Measurements from ENCODE around the gene LRRC25. TPM values are rescaled to one million over a fixed set of nuclear protein-coding genes. Genes with fewer than 3 reads are reported as not detected.

LRRC25 gene
- total and polyA plus RNA-seq, 2 experiments from 2014 or later: 0.36 TPM; not detected in 1

DNA sequence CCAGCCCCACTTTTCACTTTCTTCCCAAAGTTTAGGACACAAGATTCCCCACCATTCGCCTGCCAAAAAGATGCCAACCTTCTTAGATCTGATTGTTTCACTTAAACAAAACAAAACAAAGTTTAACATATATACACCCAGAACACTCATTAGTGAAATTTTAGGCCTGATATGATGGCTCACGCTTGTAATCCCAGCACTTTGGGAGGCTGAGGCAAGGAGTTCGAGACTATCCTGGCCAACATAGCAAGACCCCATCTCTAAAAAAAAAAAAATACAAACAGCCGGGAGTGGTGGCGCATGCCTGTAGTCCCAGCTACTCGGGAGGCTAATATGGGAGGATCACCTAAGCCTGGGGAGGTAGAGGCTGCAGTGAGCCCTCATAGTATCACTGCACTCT, 52.1 kb downstream of the LRRC25 start:
- peaks cover 19% of the 10 kb centered on the region for H3K79me2 ChIP-seq
- H3K9me2 ChIP-seq (replicated peaks; ENCODE audit: insufficient read depth): no peaks in the 10 kb centered on the region
- no peak for TF ChIP-seq EZH2 (IDR thresholded peaks at IDR 0.05; ENCODE audit: borderline replicate concordance)
- TF ChIP-seq, protein P1, sequence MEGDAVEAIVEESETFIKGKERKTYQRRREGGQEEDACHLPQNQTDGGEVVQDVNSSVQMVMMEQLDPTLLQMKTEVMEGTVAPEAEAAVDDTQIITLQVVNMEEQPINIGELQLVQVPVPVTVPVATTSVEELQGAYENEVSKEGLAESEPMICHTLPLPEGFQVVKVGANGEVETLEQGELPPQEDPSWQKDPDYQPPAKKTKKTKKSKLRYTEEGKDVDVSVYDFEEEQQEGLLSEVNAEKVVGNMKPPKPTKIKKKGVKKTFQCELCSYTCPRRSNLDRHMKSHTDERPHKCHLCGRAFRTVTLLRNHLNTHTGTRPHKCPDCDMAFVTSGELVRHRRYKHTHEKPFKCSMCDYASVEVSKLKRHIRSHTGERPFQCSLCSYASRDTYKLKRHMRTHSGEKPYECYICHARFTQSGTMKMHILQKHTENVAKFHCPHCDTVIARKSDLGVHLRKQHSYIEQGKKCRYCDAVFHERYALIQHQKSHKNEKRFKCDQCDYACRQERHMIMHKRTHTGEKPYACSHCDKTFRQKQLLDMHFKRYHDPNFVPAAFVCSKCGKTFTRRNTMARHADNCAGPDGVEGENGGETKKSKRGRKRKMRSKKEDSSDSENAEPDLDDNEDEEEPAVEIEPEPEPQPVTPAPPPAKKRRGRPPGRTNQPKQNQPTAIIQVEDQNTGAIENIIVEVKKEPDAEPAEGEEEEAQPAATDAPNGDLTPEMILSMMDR (IDR thresholded peaks at IDR 0.05; ENCODE audit: poor library complexity): no peak
- TF ChIP-seq EZH2phosphoT487 (IDR thresholded peaks at IDR 0.05; ENCODE audit: low read depth, severe bottlenecking, unreplicated experiment): no peak
- no peaks in the 10 kb centered on the region for H3K27me3 ChIP-seq
- no peak overlapping the region for H3K27ac ChIP-seq
- peaks cover 3% of the 10 kb centered on the region for H4K20me1 ChIP-seq (ENCODE audit: insufficient read depth, poor library complexity, severe bottlenecking)
- H3K9me3 ChIP-seq (ENCODE audit: low read depth): no peaks in the 10 kb centered on the region
- 94% methylated on average over 6 of the region's 6 CpGs for WGBS (ENCODE audit: low lambda C conversion rate, missing lambda C conversion rate)
- H3K4me1 ChIP-seq (ENCODE audit: insufficient read depth): no peaks in the 10 kb centered on the region
- H3K4me3 ChIP-seq: no peak overlapping the region
- no peak overlapping the region for H2AFZ ChIP-seq
- H3K4me2 ChIP-seq: no peak overlapping the region
- no peak for DNase-seq (ENCODE audit: low spot score)
- H3K36me3 ChIP-seq (replicated peaks; ENCODE audit: insufficient read depth, low read depth): no peaks in the 10 kb centered on the region

DNA sequence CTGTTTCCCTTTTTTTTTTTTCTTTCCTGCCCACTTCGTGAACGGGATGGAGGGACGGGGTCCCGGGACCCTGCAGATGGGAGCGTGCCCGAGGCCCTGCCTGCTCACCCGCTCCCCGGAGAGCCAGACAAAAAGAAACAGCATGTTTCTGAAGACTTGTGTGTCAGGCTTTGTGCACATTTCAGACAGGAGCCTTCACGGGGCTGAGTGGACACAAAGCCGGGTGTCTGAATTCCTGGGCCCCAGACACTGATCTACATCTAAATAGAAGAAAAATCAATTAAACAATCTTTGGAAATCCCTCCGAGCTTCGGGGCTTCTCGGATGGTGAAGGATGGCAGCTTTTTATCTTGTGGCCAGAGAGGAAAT, 52.9 kb downstream of the LRRC25 start:
- Histone ChIP-seq H2AFZ (no peak overlapping the region), H3K36me3 (replicated peaks; ENCODE audit: insufficient read depth, low read depth) (no peaks in the 10 kb centered on the region), H3K4me1 (ENCODE audit: insufficient read depth) (peaks cover 5% of the 10 kb centered on the region), H3K27ac (no peak overlapping the region), H3K79me2 (peaks cover 19% of the 10 kb centered on the region), H3K9me3 (ENCODE audit: low read depth) (no peaks in the 10 kb centered on the region), H4K20me1 (ENCODE audit: insufficient read depth, poor library complexity, severe bottlenecking) (peaks cover 3% of the 10 kb centered on the region), H3K4me3 (no peak overlapping the region), H3K9me2 (replicated peaks; ENCODE audit: insufficient read depth) (no peaks in the 10 kb centered on the region), H3K4me2 (no peak overlapping the region), H3K27me3 (no peaks in the 10 kb centered on the region)
- TF ChIP-seq, protein P1 (IDR thresholded peaks at IDR 0.05; ENCODE audit: poor library complexity): no peak
- TF ChIP-seq EZH2phosphoT487 (IDR thresholded peaks at IDR 0.05; ENCODE audit: low read depth, severe bottlenecking, unreplicated experiment) (no peak), EZH2 (IDR thresholded peaks at IDR 0.05; ENCODE audit: borderline replicate concordance) (no peak)
- 68% methylated on average over 13 of the region's 13 CpGs for WGBS (ENCODE audit: low lambda C conversion rate, missing lambda C conversion rate)
- no peak for DNase-seq (ENCODE audit: low spot score)

DNA sequence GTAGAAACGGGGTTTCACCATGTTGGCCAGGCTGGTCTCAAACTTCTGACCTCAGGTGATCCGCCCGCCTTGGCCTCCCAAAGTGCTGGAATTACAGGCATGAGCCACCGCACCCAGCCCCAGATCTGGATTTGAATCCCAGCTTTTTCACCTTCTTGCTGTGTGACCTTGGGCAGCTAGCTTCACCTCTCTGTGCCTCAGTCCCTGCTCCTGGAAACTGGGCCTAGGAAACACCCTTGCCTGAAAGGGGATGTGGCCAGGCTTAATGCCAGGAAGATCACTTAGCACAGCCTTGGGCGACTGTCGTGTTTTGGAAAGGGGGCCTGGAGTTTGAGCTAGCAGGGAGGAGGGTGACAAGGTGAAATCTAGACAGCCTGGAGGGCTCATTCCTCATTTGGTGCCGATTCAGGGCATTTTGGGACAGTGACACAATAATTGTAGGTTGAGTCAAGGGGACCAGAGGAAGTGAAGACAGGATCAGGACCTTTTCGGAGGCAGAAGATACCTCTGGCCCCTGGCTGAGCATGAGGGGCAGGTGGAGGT, 55.3 kb downstream of the LRRC25 start:
- Histone ChIP-seq H3K4me3 (no peak overlapping the region), H3K36me3 (replicated peaks; ENCODE audit: insufficient read depth, low read depth) (no peaks in the 10 kb centered on the region)

More for the DNA sequence above, 55.3 kb downstream of the LRRC25 start:
- peak overlapping the region; percentile 93 for H3K4me2 ChIP-seq
- peaks cover 5% of the 10 kb centered on the region for H3K4me1 ChIP-seq (ENCODE audit: insufficient read depth)
- no peaks in the 10 kb centered on the region for H3K9me2 ChIP-seq (replicated peaks; ENCODE audit: insufficient read depth)
- H3K79me2 ChIP-seq: peaks cover 19% of the 10 kb centered on the region
- no peak overlapping the region for H3K27ac ChIP-seq
- TF ChIP-seq EZH2 (IDR thresholded peaks at IDR 0.05; ENCODE audit: borderline replicate concordance) (no peak), EZH2phosphoT487 (IDR thresholded peaks at IDR 0.05; ENCODE audit: low read depth, severe bottlenecking, unreplicated experiment) (no peak)
- TF ChIP-seq, protein P1 (IDR thresholded peaks at IDR 0.05; ENCODE audit: poor library complexity): no peak
- no peaks in the 10 kb centered on the region for H3K27me3 ChIP-seq
- 80% methylated on average over 8 of the region's 8 CpGs for WGBS (ENCODE audit: low lambda C conversion rate, missing lambda C conversion rate)
- no peak overlapping the region for H2AFZ ChIP-seq
- H4K20me1 ChIP-seq (ENCODE audit: insufficient read depth, poor library complexity, severe bottlenecking): peaks cover 3% of the 10 kb centered on the region
- no peaks in the 10 kb centered on the region for H3K9me3 ChIP-seq (ENCODE audit: low read depth)
- DNase-seq (ENCODE audit: low spot score): no peak

Small RNA genes within 50 kb of the gene (microRNA-seq; reads per million reads assigned to microRNA genes)
- not detected for gene MIR3189

Small RNA genes within 50 kb of the gene (small RNA-seq; reads per million reads assigned to genes)
- not detected for gene MIR3189

Other genes with a start within 250 kb of the LRRC25 start
- gene PIK3R2, start 244.5 kb downstream of the LRRC25 start, total RNA-seq: 29.9 and 38.7 TPM in 2 replicates
- 49.5 and 52.2 TPM in 2 replicates for gene PIK3R2, start 244.5 kb downstream of the LRRC25 start, polyA plus RNA-seq
- 95.7 and 133 TPM in 2 replicates for gene IFI30, start 223.8 kb downstream of the LRRC25 start, total RNA-seq
- 129 and 170 TPM in 2 replicates for gene IFI30, start 223.8 kb downstream of the LRRC25 start, polyA plus RNA-seq
- 31.8 and 36.9 TPM in 2 replicates for gene MPV17L2, start 204.4 kb downstream of the LRRC25 start, total RNA-seq
- gene MPV17L2, start 204.4 kb downstream of the LRRC25 start, polyA plus RNA-seq: 22.4 and 26.0 TPM in 2 replicates
- gene RAB3A, start 193.6 kb downstream of the LRRC25 start, total RNA-seq: 0.60 and 2.2 TPM in 2 replicates
- gene RAB3A, start 193.6 kb downstream of the LRRC25 start, polyA plus RNA-seq: 2.6 and 3.0 TPM in 2 replicates
- gene PDE4C, start 171.2 kb downstream of the LRRC25 start, total RNA-seq: 0.43 and 0.72 TPM in 2 replicates
- 0.10 and 0.47 TPM in 2 replicates for gene PDE4C, start 171.2 kb downstream of the LRRC25 start, polyA plus RNA-seq
- gene IQCN, start 123.2 kb downstream of the LRRC25 start, total RNA-seq: 3.7 and 3.9 TPM in 2 replicates
- 1.5 and 2.3 TPM in 2 replicates for gene IQCN, start 123.2 kb downstream of the LRRC25 start, polyA plus RNA-seq
- gene JUND, start 116.0 kb downstream of the LRRC25 start, total RNA-seq: 307 and 379 TPM in 2 replicates
- gene JUND, start 116.0 kb downstream of the LRRC25 start, polyA plus RNA-seq: 698 and 768 TPM in 2 replicates
- 185 and 202 TPM in 2 replicates for gene LSM4, start 74.5 kb downstream of the LRRC25 start, total RNA-seq
- 218 and 226 TPM in 2 replicates for gene LSM4, start 74.5 kb downstream of the LRRC25 start, polyA plus RNA-seq
- gene PGPEP1, start 57.0 kb downstream of the LRRC25 start, total RNA-seq: 35.0 and 36.1 TPM in 2 replicates
- gene PGPEP1, start 57.0 kb downstream of the LRRC25 start, polyA plus RNA-seq: 24.8 and 26.8 TPM in 2 replicates
- 106 and 123 TPM in 2 replicates for gene GDF15, start 11.5 kb downstream of the LRRC25 start, total RNA-seq
- gene GDF15, start 11.5 kb downstream of the LRRC25 start, polyA plus RNA-seq: 175 and 185 TPM in 2 replicates
- gene SSBP4, start 21.8 kb upstream of the LRRC25 start, total RNA-seq: 55.8 and 72.6 TPM in 2 replicates
- 156 and 169 TPM in 2 replicates for gene SSBP4, start 21.8 kb upstream of the LRRC25 start, polyA plus RNA-seq
- gene ISYNA1, start 40.5 kb upstream of the LRRC25 start, total RNA-seq: 51.5 and 54.9 TPM in 2 replicates
- 144 and 188 TPM in 2 replicates for gene ISYNA1, start 40.5 kb upstream of the LRRC25 start, polyA plus RNA-seq
- gene ELL, start 124.4 kb upstream of the LRRC25 start, total RNA-seq: 3.9 and 11.0 TPM in 2 replicates
- gene ELL, start 124.4 kb upstream of the LRRC25 start, polyA plus RNA-seq: 15.0 and 18.1 TPM in 2 replicates
- 183 and 195 TPM in 2 replicates for gene FKBP8, start 146.0 kb upstream of the LRRC25 start, total RNA-seq
- gene FKBP8, start 146.0 kb upstream of the LRRC25 start, polyA plus RNA-seq: 247 and 262 TPM in 2 replicates
- gene KXD1, start 160.2 kb upstream of the LRRC25 start, total RNA-seq: 76.3 and 91.7 TPM in 2 replicates
- 85.7 and 89.2 TPM in 2 replicates for gene KXD1, start 160.2 kb upstream of the LRRC25 start, polyA plus RNA-seq
- gene UBA52, start 174.2 kb upstream of the LRRC25 start, total RNA-seq: 561 and 593 TPM in 2 replicates
- 470 and 498 TPM in 2 replicates for gene UBA52, start 174.2 kb upstream of the LRRC25 start, polyA plus RNA-seq
- gene REX1BD, start 191.2 kb upstream of the LRRC25 start, total RNA-seq: 59.9 and 62.6 TPM in 2 replicates
- 105 and 131 TPM in 2 replicates for gene REX1BD, start 191.2 kb upstream of the LRRC25 start, polyA plus RNA-seq
- gene CRLF1, start 209.2 kb upstream of the LRRC25 start, total RNA-seq: 8.6 and 13.9 TPM in 2 replicates
- 28.4 and 42.2 TPM in 2 replicates for gene CRLF1, start 209.2 kb upstream of the LRRC25 start, polyA plus RNA-seq
- 0.40 and 1.5 TPM in 2 replicates for gene TMEM59L, start 215.2 kb upstream of the LRRC25 start, total RNA-seq
- gene TMEM59L, start 215.2 kb upstream of the LRRC25 start, polyA plus RNA-seq: 4.9 and 9.1 TPM in 2 replicates
- gene KLHL26, start 239.4 kb upstream of the LRRC25 start, total RNA-seq: 4.1 and 5.0 TPM in 2 replicates
- gene KLHL26, start 239.4 kb upstream of the LRRC25 start, polyA plus RNA-seq: 3.9 and 7.6 TPM in 2 replicates